Panc1 (cell line): ENCODE data around the gene SOX21.

Source experiments
- CTCF ChIP-seq: fragments of 450-650 bp; IDR thresholded peaks from 2 replicates; pipeline ENCODE4 v1.5.1; 2017; ENCODE audit warnings: mild to moderate bottlenecking
- POLR2AphosphoS5 ChIP-seq: IDR thresholded peaks from 2 replicates; pipeline ENCODE4 v1.6.1; 2012; ENCODE audit warnings: mild to moderate bottlenecking, low read depth, low read length, moderate library complexity

- TF ChIP-seq CTCF (no peak), POLR2AphosphoS5 (no peak)
Measured at GRCh38 chr13:94700051-94700535, 12.3 kb downstream of the SOX21 start.
